HepG2 (cell line): ENCODE data around the gene SAMSN1. TPM values are rescaled to one million over a fixed set of nuclear protein-coding genes. Genes with fewer than 3 reads are reported as not detected.

ENCODE experiments used
- ATF5 ChIP-seq: sonication (generic); formaldehyde crosslinking; IDR thresholded peaks from 2 replicates; pipeline ENCODE4 v1.4.0; 2020; ENCODE audit warnings: mild to moderate bottlenecking, low read depth, missing genetic modification reagents
- FOXP4 ChIP-seq: sonication (generic); formaldehyde crosslinking; IDR thresholded peaks from 2 replicates; pipeline ENCODE4 v1.4.0; 2020; ENCODE audit warnings: missing genetic modification reagents
- GLI4 ChIP-seq: sonication (generic); formaldehyde crosslinking; IDR thresholded peaks from 2 replicates; pipeline ENCODE4 v1.5.1; 2020; ENCODE audit warnings: missing genetic modification reagents, mild to moderate bottlenecking, moderate library complexity, borderline replicate concordance
- HOXA3 ChIP-seq: sonication (generic); formaldehyde crosslinking; IDR thresholded peaks from 2 replicates; pipeline ENCODE4 v1.5.0; 2020; ENCODE audit warnings: missing genetic modification reagents
- KLF15 ChIP-seq: sonication (generic); formaldehyde crosslinking; IDR thresholded peaks from 2 replicates; pipeline ENCODE4 v1.8.1; 2023; ENCODE audit warnings: borderline replicate concordance, mild to moderate bottlenecking, inconsistent platforms, missing genetic modification reagents, mixed read lengths
- MBD4 ChIP-seq: IDR thresholded peaks from 2 replicates; pipeline ENCODE4 v1.6.1; 2012; ENCODE audit warnings: low read length, inconsistent platforms, borderline replicate concordance
- MZF1 ChIP-seq: sonication (generic); formaldehyde crosslinking; IDR thresholded peaks from 2 replicates; pipeline ENCODE4 v1.8.1; 2023; ENCODE audit warnings: mild to moderate bottlenecking, missing genetic modification reagents, borderline replicate concordance
- PRMT3 ChIP-seq: sonication (generic); formaldehyde crosslinking; IDR thresholded peaks from 2 replicates; pipeline ENCODE4 v1.8.1; 2022; ENCODE audit warnings: low read depth, mild to moderate bottlenecking, moderate library complexity, missing genetic modification reagents, borderline replicate concordance
- SNAPC4 ChIP-seq: sonication (generic); formaldehyde crosslinking; IDR thresholded peaks from 2 replicates; pipeline ENCODE4 v1.4.0; 2020; ENCODE audit warnings: mild to moderate bottlenecking, missing genetic modification reagents
- polyA plus RNA-seq, 8 experiments: library from polyadenylated mRNA; depleted of rRNA in 3 of 8; stranded (reverse) in 7 of 8; unstranded in 1 of 8; fragments of >200 nt; fragmentation: Illumina TruSeq in 4 of 8; extraction: Trizol in 4 of 8; gene quantifications; 2 replicates each; pipeline versions ENCODE4 v1.2.1 to v1.2.3, GENCODE V29; 2011 to 2016; ENCODE audit warnings: low read depth in 4 of 8, missing spikeins in 1 of 8, mixed read lengths in 1 of 8; ENCODE audit not compliant: insufficient read depth in 1 of 8
- total RNA-seq, 5 experiments: library from RNA; depleted of rRNA; stranded (reverse); fragments of >200 nt; fragmentation: Illumina TruSeq; extraction: Trizol; gene quantifications; 2 replicates each; pipeline ENCODE4 v1.2.3, GENCODE V29; 2016; ENCODE audit warnings: low read depth in 1 of 5

The SAMSN1 gene
- total and polyA plus RNA-seq, 2 of the 13 experiments (the other 11 are each of a cell fraction or from before 2014, with no cell fraction given) = 0.09 TPM; not detected in 1

- TF ChIP-seq ATF5 (CRISPR knock-in tag) = no peak
- no peak for TF ChIP-seq MZF1 (CRISPR knock-in tag)
- TF ChIP-seq PRMT3 (CRISPR knock-in tag) = no peak
- no peak for TF ChIP-seq MBD4
- no peak for TF ChIP-seq FOXP4 (CRISPR knock-in tag)
- TF ChIP-seq SNAPC4 (CRISPR knock-in tag) = no peak
- no peak for TF ChIP-seq GLI4 (CRISPR knock-in tag)
- TF ChIP-seq KLF15 = no peak
- no peak for TF ChIP-seq HOXA3 (CRISPR knock-in tag)
- TF ChIP-seq, all 625 proteins: peak for 0
Observed at GRCh38 chr21:14560555-14560954, 14.4 kb upstream of the SAMSN1 start (continued).
